H1 (cell line): ENCODE data around the gene CCDC73. TPM values are rescaled to one million over a fixed set of nuclear protein-coding genes. Genes with fewer than 3 reads are reported as not detected.

Experiments
- polyA plus RNA-seq, 7 experiments: library from polyadenylated mRNA; depleted of rRNA in 3 of 7; stranded (reverse) in 5 of 7; unstranded in 2 of 7; fragments of >200 nt in 5 of 7; fragments of 200-250 nt in 2 of 7; gene quantifications; 1 replicate in 5 of 7; 2 replicates in 1 of 7; 4 replicates in 1 of 7; pipeline versions ENCODE4 v1.2.1 to v1.2.3, GENCODE V29; 2011 to 2013; ENCODE audit warnings: missing spikeins in 2 of 7, mixed read lengths in 2 of 7
- total RNA-seq: library from RNA; stranded (reverse); fragmentation: NEBNext Ultra II Directional; extraction: Animal tissue kit (Norgen Biotek cat#: 25700); gene quantifications from 2 replicates; pipeline ENCODE4 v1.2.1, GENCODE V29; 2021
- TF ChIP-seq, protein P1 (sequence below): fragments of 300-600 bp; sonication (generic); IDR thresholded peaks from 2 replicates; pipeline ENCODE4 v1.7.1; 2012; ENCODE audit warnings: low read length, moderate library complexity, mild to moderate bottlenecking, inconsistent platforms; ENCODE audit not compliant: insufficient replicate concordance

The CCDC73 gene
- total and polyA plus RNA-seq, 2 of the 8 experiments (the other 6 are each of a cell fraction or from before 2014, with no cell fraction given) = not detected

DNA sequence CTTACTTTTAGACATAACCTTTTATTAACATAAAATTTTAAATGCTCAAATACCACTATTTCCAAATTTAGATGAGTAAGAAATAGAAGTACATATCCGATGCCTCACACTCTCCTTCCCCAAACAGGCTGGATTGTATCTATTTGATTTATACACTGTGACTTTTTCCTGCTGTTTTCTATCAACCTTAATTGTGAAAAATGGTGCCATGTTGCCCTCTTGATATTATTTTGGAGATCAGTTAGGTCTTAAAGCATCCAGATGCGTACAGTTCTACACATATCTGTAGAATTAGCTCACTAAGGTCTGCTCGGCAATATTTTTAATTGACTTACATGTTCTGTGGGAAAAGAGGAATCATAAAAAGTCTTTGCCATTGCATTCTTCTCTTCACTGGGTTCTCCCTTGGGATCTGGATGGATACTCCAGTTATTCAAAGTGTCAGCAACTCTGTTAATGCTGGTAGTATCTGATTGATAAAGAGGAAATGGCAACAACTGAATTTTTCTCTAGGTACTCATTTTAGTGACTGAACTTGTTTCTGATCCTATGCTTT, 183.6 kb downstream of the CCDC73 start (continued):
- TF ChIP-seq, protein P1, sequence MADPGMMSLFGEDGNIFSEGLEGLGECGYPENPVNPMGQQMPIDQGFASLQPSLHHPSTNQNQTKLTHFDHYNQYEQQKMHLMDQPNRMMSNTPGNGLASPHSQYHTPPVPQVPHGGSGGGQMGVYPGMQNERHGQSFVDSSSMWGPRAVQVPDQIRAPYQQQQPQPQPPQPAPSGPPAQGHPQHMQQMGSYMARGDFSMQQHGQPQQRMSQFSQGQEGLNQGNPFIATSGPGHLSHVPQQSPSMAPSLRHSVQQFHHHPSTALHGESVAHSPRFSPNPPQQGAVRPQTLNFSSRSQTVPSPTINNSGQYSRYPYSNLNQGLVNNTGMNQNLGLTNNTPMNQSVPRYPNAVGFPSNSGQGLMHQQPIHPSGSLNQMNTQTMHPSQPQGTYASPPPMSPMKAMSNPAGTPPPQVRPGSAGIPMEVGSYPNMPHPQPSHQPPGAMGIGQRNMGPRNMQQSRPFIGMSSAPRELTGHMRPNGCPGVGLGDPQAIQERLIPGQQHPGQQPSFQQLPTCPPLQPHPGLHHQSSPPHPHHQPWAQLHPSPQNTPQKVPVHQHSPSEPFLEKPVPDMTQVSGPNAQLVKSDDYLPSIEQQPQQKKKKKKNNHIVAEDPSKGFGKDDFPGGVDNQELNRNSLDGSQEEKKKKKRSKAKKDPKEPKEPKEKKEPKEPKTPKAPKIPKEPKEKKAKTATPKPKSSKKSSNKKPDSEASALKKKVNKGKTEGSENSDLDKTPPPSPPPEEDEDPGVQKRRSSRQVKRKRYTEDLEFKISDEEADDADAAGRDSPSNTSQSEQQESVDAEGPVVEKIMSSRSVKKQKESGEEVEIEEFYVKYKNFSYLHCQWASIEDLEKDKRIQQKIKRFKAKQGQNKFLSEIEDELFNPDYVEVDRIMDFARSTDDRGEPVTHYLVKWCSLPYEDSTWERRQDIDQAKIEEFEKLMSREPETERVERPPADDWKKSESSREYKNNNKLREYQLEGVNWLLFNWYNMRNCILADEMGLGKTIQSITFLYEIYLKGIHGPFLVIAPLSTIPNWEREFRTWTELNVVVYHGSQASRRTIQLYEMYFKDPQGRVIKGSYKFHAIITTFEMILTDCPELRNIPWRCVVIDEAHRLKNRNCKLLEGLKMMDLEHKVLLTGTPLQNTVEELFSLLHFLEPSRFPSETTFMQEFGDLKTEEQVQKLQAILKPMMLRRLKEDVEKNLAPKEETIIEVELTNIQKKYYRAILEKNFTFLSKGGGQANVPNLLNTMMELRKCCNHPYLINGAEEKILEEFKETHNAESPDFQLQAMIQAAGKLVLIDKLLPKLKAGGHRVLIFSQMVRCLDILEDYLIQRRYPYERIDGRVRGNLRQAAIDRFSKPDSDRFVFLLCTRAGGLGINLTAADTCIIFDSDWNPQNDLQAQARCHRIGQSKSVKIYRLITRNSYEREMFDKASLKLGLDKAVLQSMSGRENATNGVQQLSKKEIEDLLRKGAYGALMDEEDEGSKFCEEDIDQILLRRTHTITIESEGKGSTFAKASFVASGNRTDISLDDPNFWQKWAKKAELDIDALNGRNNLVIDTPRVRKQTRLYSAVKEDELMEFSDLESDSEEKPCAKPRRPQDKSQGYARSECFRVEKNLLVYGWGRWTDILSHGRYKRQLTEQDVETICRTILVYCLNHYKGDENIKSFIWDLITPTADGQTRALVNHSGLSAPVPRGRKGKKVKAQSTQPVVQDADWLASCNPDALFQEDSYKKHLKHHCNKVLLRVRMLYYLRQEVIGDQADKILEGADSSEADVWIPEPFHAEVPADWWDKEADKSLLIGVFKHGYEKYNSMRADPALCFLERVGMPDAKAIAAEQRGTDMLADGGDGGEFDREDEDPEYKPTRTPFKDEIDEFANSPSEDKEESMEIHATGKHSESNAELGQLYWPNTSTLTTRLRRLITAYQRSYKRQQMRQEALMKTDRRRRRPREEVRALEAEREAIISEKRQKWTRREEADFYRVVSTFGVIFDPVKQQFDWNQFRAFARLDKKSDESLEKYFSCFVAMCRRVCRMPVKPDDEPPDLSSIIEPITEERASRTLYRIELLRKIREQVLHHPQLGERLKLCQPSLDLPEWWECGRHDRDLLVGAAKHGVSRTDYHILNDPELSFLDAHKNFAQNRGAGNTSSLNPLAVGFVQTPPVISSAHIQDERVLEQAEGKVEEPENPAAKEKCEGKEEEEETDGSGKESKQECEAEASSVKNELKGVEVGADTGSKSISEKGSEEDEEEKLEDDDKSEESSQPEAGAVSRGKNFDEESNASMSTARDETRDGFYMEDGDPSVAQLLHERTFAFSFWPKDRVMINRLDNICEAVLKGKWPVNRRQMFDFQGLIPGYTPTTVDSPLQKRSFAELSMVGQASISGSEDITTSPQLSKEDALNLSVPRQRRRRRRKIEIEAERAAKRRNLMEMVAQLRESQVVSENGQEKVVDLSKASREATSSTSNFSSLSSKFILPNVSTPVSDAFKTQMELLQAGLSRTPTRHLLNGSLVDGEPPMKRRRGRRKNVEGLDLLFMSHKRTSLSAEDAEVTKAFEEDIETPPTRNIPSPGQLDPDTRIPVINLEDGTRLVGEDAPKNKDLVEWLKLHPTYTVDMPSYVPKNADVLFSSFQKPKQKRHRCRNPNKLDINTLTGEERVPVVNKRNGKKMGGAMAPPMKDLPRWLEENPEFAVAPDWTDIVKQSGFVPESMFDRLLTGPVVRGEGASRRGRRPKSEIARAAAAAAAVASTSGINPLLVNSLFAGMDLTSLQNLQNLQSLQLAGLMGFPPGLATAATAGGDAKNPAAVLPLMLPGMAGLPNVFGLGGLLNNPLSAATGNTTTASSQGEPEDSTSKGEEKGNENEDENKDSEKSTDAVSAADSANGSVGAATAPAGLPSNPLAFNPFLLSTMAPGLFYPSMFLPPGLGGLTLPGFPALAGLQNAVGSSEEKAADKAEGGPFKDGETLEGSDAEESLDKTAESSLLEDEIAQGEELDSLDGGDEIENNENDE = no peak
